GM21576 (cell line): ENCODE data around the gene DGCR2.

ENCODE experiments used
- ATAC-seq: cut with Tn5 transposase; IDR thresholded peaks from one replicate; pipeline ENCODE4 v1.9.1; 2021; ENCODE audit warnings: mild to moderate bottlenecking, moderate library complexity; ENCODE audit not compliant: unreplicated experiment

DGCR2 gene

DNA sequence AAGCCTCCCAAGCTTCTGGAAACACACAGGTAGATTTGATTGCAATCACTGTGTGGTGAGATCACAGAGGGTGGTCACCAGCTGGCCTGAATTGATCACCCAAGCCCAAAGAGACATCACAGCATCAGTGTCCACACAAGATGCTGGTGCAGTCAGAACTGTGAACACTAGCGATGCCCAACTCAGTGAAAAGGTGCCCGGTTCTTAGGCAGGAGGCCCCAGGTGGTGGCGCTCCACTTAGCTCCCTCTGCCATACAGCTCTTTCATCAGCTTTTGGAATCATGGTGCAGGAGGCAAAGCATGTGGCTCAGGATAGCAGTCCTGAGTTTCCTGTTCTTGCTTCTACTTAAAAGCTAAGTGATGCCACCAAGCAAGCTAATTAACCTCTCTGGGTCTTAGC is 11.1 kb downstream of the DGCR2 start:
- ATAC-seq: no peak

DNA sequence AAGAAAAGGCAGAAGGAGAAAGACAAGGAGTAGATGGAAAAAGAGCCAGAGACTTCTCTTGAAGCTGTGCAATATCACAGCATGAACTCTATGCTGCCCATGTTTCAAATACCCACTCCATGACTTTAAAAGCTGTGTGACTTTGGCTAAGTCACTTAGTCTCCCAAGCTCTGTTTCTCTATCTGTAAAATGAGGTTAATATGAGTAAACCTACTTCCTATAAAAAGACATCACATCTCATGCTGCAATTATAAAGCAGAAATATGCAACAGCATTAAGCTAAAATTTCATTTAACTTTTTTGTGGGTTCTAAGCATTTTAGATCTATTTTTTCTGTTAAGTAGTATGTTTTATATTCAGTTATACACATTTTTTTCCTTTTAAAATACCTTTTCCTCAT is 11.6 kb downstream of the DGCR2 start:
- no peak for ATAC-seq

DNA sequence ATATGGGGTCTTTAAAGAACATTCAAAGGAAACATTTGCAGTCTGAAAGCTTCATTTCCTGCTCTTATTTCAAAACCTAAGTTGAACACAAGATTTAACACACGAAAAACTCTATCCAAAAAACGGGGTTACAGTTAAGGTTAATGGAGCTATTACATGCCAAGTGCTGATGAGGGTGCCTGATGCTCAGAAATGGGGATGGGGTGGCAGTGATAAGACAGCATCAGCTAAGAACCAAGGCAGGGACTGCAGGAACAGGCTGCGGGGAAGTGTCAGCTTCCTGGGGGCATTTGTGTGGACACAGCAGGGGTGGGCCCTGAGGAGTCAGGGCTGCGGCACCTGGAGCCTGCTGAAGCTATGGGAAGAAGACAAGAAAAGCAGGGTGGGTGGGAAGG is 12.2 kb downstream of the DGCR2 start:
- no peak for ATAC-seq

DNA sequence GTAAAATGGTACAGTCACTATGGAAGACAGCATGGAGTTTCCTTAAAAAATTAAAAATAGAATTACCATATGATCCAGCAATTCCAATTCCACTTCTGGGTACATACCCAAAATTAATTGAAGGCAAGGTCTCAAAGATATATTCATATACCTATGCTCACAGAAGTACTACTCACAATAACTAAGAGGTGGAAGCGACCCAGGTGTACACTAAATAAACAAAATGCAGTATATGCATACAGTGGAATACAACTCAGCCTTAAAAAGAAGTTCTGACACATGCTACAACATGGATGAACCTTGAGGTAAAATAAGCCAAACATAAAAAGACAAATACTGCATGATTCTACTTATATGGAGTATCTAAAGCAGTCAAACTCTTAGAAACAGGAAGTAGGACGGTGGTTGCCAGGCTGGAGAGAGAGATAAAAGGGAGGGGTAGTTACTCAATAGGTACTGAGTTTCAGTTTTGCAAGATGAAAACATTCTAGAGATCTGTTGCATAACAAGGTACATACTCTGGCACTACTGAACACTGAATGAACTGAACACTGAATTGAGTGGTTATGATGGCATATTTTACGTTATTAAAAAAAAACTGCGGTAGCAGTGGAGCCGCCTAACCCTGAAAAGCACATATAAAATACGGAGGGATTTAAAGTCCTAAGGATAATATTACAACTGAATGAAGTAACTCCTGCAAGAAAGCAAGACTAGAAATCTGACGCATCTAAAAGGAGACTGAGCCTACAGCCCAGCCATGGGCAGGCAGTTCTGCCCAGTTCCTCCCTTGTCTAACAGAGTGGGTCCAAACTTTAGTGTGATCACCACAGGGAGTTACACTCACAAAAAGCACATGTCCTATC is 12.8 kb downstream of the DGCR2 start:
- ATAC-seq: peak; percentile 83

DNA sequence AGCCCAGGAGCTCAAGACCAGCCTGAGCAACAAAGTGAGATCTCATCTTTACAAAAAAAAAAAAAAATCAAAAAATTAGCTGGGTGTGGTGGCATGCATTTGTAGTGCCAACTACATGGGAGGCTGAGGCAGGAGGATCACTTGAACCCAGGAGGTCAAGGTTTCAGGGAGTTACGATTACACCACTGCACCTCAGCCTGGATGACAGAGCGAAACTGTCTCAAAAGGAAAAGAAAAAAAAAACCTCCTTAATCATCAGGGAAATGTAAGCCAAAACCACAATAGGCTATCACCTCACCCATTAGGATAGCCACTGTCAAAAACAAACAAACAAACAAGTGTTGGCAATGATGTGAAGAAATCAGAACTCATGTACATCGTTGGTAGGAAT is 13.4 kb downstream of the DGCR2 start:
- no peak for ATAC-seq

DNA sequence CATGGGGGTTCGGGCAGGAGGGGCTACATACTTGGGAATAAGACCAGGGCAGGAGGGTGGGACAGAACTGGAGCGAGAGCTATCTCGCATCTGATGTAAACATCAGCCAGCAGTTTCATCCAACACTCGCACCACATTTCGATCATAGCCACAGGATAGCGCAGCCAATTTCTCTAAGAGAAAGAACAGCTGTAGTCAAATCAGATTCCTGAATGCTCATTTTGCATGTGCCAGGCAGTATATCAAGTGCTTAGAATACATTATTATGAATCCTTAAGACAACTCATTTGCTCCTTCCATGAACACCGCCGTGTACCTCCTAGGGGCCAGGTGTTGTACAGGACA is 14.5 kb downstream of the DGCR2 start:
- no peak for ATAC-seq

DNA sequence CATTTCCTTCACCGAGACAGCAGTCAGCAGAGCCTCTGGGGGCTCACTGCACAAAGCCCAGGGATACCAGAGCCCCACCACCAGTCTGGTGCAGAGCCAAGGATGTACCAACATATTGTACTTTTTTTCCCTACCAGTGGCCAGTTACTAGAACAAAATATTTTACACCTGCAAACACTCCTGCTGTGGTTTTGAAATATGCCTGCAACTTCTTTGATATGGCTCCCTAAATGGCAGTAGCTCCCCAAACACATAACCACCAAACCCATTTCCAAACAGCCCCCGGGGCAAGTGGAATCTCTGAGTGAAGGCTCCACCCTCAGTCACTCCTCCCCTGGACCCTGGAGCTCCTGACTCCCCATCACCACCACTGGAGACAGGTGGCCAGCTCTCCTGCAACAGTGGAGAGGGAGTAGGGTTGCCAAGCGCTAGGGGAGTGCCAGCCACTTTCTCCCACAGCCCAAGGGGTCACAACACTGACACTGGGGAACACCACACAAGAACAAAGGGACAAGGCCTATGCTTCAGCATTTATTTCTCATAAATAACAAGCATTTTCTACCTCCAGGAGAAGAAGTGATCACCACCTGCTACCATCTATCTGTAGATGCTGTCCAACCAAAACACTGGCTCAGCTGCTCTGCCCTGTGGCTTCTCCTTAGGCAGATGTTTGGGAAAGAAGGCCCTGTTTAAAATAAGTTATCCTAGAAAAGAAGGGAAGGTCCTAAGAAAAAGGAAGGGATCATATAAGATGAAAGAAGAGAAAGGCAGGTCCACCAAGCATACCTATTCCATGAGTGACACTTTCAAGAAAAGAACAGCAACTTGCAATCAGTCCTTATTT is 15.1 kb downstream of the DGCR2 start:
- no peak for ATAC-seq

DNA sequence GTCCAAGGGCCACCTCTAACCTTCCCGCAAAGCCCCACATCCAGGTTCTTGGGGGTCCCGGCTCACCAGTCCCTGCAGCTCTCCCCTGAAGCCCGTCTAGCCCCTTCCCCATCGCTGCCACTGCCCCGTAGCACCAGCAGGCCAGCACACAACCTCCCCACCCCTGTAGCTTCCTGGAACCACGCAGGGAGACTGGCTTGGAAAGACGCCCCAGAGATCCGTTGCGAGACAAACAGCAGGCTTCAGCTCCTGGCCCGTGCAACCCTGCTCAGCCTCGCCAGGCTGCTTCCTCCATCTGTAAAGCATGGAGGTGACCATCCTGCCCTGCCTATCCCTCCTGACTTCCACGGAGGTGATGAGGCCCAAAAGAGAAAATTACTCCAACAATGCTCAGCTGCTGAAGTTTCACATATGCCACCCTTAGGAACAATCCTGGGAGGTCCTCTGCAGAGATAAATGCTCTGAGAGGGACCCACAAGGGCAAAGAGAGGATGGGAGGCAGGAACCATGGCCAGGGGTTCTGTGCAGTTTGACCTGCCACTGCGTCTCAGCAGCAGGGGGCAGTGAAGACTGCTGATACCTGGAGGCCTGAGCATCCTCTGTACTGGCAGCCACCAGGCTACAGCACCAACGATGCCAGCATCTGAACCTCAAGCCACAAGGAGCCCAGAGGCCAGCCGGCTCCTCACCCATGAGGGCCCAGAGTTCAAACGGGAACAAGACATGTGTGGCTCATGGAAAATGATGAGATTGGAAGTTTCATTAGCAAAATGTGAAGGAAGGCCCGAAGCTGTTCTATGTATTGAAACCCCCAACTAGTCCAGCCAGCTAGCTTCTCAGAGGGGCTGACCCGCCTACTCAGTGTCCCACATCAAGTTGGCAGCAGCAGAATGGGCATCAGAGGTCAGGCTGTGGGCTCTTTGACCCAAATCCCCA is 16.1 kb downstream of the DGCR2 start:
- no peak for ATAC-seq

DNA sequence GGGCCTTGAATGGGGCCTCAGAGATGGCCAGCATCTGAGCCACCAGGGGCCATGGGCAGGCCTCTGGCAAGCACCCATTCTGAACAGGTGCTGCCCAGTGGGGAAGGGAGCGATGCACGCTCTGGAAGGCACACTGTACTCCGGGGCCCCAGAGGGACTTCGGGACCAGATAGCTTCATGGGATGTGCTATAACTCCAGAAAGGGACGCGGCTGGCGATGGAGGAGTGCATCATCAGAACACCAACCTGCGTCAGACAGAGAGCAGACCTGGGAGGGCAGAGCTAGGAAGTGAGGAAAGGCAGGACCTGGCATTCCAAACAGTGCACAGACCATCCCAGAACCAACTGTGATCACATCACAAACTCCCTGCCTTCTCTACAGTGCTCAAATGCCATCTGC is 16.8 kb downstream of the DGCR2 start:
- no peak for ATAC-seq

DNA sequence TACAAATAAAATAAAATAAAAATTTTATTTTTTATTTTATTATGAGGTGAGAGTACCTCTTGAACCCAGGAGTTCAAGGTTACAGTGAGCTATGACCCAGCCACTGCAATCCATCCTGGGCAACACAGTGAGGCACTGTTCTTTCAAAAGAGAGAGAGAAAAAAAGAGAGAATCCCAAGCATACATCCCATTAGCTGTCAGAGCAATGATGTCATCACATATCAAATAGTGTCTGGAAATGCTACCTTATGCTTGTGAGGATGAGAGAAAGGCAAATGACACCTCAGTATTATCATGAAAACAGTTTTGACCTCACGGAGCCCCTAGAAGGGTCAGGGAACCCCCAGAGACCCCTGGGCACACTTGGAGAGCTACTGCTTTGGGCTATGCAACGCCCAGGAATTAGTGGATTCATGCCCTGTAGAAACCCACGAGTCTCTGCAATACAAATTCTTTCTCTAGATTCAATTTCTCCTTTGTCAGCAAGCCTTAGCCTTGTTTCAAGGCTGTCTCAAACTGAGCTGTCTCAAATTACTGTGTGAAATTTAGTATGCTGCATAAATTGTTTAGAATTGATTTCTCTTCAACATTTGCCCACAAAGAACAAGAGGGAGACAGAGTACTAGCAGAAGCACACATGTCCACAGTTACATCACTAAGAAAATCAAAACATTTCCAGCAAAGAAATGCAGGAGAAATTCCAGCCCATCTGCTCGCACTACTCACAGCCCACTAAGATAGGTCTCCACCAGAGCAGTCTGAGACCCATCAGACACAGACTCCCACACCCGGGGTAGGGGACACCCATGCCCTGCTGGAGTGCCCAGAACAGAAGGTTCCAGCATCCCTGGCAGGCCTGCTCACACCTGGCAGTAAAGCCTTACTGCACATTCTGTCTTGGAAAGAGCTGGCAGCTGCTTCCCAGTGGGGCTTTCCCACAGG is 18.1 kb downstream of the DGCR2 start:
- ATAC-seq: no peak

DNA sequence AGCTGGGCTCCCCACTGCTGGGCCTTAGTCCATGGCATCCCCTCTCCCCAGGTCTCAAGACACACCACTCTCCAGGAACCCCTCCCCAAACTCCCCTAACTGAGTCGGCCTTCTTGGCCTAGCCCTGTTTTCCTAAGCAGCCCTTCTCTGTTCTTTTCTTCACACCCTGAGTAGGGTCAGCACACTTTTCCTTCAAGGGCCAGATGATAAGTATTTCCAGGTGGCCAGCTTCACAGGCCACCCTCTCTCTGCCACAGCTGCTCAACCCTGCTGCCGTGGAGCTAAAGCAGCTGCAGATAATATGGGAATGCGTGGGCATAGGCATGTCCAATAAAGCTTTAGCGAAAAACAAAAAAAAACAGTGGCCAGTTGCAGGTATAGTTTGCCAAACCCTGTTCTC is 24.1 kb downstream of the DGCR2 start:
- no peak for ATAC-seq

DNA sequence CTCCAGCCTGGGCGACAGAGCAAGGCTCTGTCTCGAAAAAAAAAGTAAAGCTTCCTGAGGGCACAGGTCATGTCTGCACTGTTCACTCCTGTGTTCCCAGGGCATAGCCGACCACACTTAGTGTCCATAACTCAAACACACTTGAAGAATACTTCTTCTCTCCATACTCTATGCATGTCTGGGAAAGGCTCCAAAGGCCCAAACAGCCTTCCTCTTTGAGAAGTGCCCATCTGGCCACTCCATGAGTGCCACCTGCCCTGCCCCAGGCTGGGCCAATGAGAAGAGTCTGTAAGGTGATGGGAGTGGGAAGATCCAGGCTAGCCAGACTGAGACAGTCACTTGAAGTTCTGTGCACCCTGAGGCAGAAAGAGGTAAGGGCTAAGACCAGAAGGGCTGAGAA is 24.7 kb downstream of the DGCR2 start:
- ATAC-seq: no peak

DNA sequence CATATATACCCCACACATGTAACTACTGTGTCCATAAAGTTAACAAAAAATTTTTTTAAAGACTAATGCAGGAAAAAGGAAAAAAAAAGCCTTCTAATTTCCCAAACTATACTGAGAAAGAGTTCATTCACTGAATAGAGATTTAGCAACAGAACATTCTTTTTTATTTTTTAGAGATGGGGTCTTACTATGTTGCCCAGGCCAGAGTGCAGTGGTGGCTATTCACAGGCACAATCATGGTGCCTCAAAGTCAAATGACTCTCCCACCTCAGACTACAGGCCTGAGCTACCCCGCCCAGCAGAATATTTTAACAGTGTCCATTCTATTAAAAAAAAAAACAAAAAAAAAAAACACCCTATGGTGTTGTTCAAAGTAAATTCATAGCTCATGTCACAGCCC is 25.7 kb downstream of the DGCR2 start:
- no peak for ATAC-seq

DNA sequence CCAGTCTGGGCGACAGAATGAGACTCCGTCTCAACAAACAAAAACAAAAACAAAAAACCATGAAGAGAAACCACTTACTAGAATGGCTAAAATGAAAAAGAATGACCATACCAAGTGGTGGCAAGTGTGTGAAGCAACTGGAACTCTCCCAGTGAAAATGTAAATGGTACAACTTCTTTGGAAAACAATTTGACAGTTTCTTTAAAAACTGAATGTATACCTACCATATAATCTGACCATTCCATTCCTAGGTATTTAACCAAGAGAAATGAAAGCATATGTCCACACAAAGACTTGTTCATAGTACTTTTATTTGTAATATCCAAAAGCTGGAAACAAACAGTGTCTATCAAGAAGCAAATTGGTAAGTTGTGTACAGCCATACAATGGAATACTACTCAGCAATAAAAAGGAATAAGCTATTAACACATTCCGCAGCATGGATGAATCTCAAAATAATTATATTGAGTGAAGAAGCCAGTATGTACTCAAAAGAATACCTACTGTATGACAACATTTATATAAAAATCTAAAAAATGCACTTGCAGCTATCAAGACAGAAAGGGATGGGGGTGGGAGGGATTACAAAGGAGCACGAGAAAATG is 27.7 kb downstream of the DGCR2 start:
- no peak for ATAC-seq

DNA sequence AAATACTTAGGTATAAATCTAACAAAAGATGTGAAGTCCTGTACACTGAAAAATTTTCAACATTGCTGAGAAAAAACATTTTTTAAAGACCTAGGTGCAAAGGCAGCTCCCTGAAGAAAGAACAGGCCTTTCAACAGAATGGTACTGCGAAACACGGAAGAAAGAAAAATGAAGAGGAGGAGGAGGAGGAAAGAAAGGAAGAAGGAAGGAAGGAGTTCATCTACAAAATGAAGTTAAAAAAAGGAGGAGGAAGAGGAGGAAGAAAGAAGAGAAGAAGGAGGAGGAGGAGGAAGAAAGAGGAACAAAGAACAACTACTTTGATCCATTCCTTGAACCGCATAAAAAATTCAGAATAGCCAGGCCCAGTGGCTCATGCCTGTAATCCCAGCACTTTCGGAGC is 29.5 kb downstream of the DGCR2 start:
- ATAC-seq: no peak

DNA sequence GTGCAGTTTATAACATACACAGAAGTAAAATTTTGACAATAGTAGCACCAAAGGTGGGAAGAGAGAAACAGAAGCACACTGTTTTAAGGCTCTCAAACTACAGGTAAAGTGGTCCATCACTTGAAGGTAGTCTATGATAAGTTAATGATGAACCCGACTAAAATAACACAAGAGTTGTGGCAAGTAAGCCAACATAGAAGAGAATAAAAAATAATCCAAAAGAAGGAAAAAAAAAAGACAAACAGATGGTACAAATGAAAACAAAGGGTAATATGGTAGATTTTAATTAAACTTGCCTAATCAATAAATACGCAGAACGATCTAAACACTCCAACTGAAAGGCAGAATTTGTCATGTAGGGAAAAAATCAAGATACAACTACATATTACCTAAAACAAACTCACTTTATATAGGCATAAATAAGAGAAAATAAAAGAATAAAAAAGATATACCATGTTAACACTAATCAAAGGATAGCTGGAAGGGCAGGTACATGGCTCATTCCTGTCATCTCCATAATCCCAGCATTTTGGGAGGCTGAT is 31.6 kb downstream of the DGCR2 start:
- ATAC-seq: no peak

DNA sequence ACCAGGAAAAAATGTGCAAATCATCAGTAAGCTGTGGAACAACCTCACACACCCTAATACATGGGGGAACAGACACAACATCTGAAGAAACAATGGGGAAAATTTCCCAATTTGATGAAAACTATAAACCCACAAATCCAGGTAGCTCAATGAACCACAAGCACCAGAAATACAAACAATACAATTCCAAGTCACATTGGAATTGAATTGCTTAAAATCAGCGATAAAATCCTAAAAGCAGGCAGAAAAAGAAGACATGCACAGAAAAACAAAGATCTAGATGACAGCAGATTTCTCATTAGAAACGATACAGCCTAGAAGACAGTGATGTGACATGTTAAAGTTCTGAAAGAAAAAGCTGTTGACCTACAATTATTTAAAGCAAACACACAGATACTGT is 32.0 kb downstream of the DGCR2 start:
- ATAC-seq: no peak

DNA sequence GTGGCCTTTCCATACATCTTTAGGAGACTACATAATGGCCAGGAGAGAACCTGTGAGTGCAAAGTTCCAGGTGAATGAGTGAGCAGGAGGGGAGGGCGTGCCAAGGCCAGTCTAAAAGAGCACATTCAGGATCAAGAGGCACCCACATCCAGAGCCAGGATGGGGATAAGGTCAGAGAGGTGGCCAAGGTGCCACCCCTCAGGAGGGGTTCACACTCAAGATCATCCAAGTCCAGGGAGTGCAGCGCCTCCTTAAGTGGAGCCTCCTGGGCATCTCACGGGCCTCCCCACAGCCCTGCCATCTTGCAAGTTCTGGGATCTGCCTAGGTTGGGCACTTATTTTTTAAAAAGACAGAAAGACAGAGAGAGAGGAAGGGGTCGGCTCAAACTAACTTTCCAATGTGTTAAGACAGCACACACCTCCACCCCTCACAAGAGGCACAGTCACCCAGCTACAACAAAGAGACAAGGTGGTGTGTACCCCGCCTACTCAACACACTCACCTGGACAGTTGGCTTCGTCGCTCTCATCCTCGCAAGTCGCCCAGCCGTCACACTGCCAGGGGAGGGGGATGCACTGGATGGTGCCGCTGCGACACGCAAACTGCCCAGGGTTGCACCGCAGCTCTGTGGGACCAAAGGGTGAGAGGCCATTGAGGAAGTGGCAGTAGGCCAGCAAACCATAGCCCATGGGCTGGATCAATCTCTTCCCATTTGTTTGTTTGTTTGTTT is 33.2 kb downstream of the DGCR2 start:
- no peak for ATAC-seq

DNA sequence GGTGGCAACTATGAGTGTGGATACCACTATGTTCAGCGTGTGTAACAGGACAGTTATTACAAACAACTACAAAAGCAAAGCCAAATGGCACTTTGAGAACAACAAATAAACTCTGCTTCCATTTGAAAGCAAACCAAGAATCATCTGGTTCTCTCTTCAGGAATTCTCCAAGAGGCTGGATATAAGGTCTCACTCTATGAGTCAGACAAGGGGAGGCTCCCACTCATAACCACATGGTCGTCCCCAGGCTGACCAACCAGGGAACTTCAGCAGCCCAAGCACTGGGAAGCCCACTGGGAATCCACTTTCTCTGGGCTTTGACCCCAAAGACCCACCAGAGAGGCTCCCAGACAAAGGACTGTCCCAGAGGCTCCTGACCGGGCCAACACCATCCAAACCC is 35.3 kb downstream of the DGCR2 start:
- ATAC-seq: no peak
